ENCODE results near the gene PREP.

DNA sequence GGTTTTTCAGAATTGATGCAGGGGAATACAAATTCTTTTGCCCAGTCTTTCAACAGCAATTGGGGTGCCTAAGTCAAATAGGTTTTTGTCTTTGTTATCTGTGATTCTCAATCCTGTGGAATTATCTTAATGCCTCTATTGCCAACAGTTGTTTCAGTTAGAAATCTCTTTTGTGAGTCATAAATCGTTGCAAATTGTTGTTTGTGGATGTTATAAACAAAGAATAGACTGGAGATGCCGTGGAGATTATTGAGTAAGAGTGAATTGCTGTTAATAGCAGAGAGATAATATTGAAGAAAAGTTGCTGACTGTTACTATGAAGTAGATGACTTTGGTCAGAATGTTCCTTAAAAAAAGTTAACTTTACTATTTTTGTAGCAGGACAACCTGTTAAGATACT is 159.4 kb downstream of the PREP start:
- TF ChIP-seq, protein P1, sequence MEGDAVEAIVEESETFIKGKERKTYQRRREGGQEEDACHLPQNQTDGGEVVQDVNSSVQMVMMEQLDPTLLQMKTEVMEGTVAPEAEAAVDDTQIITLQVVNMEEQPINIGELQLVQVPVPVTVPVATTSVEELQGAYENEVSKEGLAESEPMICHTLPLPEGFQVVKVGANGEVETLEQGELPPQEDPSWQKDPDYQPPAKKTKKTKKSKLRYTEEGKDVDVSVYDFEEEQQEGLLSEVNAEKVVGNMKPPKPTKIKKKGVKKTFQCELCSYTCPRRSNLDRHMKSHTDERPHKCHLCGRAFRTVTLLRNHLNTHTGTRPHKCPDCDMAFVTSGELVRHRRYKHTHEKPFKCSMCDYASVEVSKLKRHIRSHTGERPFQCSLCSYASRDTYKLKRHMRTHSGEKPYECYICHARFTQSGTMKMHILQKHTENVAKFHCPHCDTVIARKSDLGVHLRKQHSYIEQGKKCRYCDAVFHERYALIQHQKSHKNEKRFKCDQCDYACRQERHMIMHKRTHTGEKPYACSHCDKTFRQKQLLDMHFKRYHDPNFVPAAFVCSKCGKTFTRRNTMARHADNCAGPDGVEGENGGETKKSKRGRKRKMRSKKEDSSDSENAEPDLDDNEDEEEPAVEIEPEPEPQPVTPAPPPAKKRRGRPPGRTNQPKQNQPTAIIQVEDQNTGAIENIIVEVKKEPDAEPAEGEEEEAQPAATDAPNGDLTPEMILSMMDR (IDR thresholded peaks at IDR 0.05; ENCODE audit: insufficient read depth, low read depth, low read length): no peak
- TF ChIP-seq EZH2 (IDR thresholded peaks at IDR 0.05; ENCODE audit: insufficient read depth, low read length): no peak

Data from astrocyte (in vitro differentiated cells and primary cell).